Chondrocyte (in vitro differentiated cells): ENCODE data around the gene EFCC1. TPM values are rescaled to one million over a fixed set of nuclear protein-coding genes. Genes with fewer than 3 reads are reported as not detected.
A peak's percentile ranks its signal among the peaks of the same experiment; 100 is the strongest.

Experiments used
- DNase-seq: peaks from one replicate; pipeline ENCODE4 v3.0.0; 2021; ENCODE audit warnings: mixed read lengths, low spot score
- H3K27ac Mint-ChIP-seq: one replicate; pipeline ENCODE4 v1.8.0; 2021; ENCODE audit warnings: mild to moderate bottlenecking, moderate library complexity, mixed read lengths; ENCODE audit not compliant: unreplicated experiment
- H3K27me3 Mint-ChIP-seq: 2 replicates; pipeline ENCODE4 v1.8.0; 2021; ENCODE audit warnings: low read depth, mixed read lengths
- H3K36me3 Mint-ChIP-seq: 2 replicates; pipeline ENCODE4 v1.8.0; 2021; ENCODE audit warnings: low read depth, mixed read lengths
- H3K4me1 Mint-ChIP-seq: 2 replicates; pipeline ENCODE4 v1.8.0; 2021; ENCODE audit warnings: low read depth, mild to moderate bottlenecking, mixed read lengths
- H3K4me3 Mint-ChIP-seq: one replicate; pipeline ENCODE4 v1.8.0; 2021; ENCODE audit warnings: mild to moderate bottlenecking, moderate library complexity, mixed read lengths; ENCODE audit not compliant: unreplicated experiment
- H3K9me3 Mint-ChIP-seq: 2 replicates; pipeline ENCODE4 v1.8.0; 2021; ENCODE audit warnings: low read depth, mixed read lengths
- CTCF ChIP-seq: fragments of 200-600 bp; sonication (generic); IDR thresholded peaks from 2 replicates; pipeline ENCODE4 v1.5.0; 2021; ENCODE audit warnings: antibody characterized with exemption, mild to moderate bottlenecking, moderate library complexity
- total RNA-seq: library from RNA; stranded (reverse); gene quantifications from 3 replicates; pipeline ENCODE4 v1.2.1, GENCODE V29; 2021

Gene EFCC1
- total RNA-seq, 1 donor from 2014 or later, result not detected

GRCh38 chr3:128992926-128993460 is 8.1 kb upstream of the EFCC1 start:
- Mint-ChIP-seq H3K27me3 (peaks cover 25% of the 10 kb centered on the region), H3K36me3 (no peaks in the 10 kb centered on the region), H3K27ac (no peak overlapping the region), H3K4me1 (peaks cover 11% of the 10 kb centered on the region), H3K9me3 (peaks cover 5% of the 10 kb centered on the region), H3K4me3 (peak overlapping the region; percentile 64)
- no peak for TF ChIP-seq CTCF
- no peak for DNase-seq

DNA sequence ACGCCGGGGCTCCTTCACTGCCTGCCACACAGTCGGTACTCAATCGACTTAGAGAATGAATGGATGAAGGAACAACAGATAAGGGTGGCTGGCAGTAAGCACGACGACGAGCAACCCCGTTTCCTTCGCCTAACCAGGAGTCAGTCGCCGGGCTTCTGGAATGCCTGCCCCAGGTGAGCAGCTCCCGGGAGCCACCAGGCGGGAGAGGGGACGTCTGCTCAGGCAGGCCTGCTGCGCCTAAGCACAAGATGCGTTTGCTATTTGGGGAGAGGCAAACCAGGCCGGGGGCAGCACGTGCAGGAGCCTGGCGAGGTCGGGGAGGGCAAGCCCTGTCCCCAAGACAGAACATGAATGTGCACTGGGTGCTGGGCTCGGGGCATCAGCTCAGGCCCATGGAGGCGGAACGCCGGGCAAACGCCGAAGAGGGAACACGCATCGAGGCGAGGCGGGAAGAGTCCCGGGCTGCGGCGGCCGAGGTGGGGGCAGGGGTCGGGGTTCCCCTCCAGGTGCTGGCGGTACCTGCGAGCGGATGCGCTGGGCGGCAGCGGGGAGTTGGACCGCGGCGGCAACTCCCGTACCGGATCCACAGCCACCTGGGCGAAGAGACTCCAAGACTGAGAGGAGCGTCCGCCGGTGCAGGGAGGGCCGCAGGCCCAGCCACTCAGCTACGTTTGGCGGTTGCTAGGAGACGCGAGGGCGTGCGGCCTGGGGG is 7.5 kb upstream of the EFCC1 start, which contains the start of gene CFAP92:
Gene CFAP92, minus strand, starts transcription at position 616 of the 712 bp plus-strand sequence. CDS start 772 bp downstream, outside the sequence.
- Mint-ChIP-seq H3K4me3 (peak within 1 kb of the TSS; percentile 64), H3K36me3 (no peaks in the 10 kb centered on the region), H3K27ac (no peak within 1 kb of the TSS), H3K4me1 (peaks cover 11% of the 10 kb centered on the region), H3K27me3 (peaks cover 31% of the 10 kb centered on the region), H3K9me3 (peaks cover 5% of the 10 kb centered on the region)
- no peak for DNase-seq
- no peak for TF ChIP-seq CTCF

DNA sequence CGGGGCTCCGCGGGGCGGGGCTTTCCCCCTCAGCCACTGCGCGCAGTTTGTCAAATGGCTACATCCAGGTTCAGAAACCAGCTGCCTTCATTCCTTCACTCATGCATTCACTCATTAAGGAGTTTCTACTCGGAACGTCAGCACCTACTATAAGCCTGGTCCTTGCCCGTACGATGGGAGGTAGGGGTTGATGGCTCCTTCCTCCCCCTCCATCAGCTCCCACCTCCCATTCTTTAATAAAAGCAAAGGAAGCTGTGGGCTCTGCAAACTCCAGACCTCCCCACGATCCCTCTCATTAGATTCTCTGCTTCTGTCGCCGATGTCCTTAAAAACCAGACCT is 7.0 kb upstream of the EFCC1 start:
- Mint-ChIP-seq H3K4me3 (peak overlapping the region; percentile 33), H3K4me1 (peaks cover 11% of the 10 kb centered on the region), H3K27ac (no peak overlapping the region), H3K9me3 (peaks cover 5% of the 10 kb centered on the region), H3K27me3 (peaks cover 36% of the 10 kb centered on the region), H3K36me3 (no peaks in the 10 kb centered on the region)
- DNase-seq, result no peak
- TF ChIP-seq CTCF, result no peak

DNA sequence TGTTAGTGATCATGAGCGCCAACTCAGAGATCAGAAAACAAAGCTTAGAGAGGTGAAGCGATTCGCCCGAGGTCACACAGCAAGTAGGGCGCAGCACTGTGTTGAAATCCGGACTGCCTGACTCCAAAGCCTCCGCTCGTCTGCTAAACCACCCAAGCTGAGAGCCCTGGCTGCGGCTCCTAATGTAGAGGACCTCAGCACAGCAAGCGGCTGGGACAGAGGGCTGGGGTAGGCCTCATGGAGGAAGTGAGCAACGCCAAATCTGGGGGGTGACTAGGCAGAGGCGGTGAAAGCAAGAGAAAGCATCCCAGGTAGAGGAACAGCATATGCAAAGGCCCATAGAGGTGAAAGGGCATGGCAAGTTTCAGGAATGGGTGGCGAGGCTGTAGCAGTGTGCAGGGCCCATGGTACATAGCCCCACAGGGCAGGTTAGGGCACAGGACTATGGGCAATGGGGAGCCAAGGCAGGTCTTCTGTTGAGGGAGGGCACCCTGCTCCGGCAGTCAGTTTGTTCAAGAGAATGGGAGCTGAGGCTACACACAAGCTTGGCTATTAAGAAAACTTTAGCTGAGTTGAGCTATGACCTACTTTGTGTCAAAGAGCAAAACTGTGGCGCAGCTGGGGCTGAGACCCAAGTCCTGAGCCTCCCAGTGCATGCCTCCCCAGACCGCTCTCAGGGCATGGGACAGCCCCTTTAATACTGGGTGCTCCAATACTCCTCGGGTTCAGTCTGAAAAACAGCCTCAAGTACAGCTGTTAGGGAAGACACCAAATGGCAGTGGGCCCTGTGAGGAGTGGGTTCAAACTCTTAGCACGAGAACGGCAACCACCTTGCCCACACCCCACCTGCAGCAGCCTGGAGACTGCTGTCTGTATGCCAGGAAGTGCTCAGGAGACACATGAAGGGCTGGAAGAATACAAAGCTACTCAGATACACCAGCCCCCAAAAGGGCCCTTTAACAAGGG is 6.2 kb upstream of the EFCC1 start:
- H3K27me3 Mint-ChIP-seq, result peaks cover 40% of the 10 kb centered on the region

More for the DNA sequence above, 6.2 kb upstream of the EFCC1 start:
- DNase-seq, result no peak
- Mint-ChIP-seq H3K27ac (no peak overlapping the region), H3K4me1 (peaks cover 11% of the 10 kb centered on the region), H3K9me3 (peaks cover 5% of the 10 kb centered on the region), H3K36me3 (no peaks in the 10 kb centered on the region), H3K4me3 (peak overlapping the region; percentile 33)
- no peak for TF ChIP-seq CTCF
